ENCODE data around the gene RETSAT.
A peak's percentile ranks its signal among the peaks of the same experiment; 100 is the strongest.

Gene RETSAT

DNA sequence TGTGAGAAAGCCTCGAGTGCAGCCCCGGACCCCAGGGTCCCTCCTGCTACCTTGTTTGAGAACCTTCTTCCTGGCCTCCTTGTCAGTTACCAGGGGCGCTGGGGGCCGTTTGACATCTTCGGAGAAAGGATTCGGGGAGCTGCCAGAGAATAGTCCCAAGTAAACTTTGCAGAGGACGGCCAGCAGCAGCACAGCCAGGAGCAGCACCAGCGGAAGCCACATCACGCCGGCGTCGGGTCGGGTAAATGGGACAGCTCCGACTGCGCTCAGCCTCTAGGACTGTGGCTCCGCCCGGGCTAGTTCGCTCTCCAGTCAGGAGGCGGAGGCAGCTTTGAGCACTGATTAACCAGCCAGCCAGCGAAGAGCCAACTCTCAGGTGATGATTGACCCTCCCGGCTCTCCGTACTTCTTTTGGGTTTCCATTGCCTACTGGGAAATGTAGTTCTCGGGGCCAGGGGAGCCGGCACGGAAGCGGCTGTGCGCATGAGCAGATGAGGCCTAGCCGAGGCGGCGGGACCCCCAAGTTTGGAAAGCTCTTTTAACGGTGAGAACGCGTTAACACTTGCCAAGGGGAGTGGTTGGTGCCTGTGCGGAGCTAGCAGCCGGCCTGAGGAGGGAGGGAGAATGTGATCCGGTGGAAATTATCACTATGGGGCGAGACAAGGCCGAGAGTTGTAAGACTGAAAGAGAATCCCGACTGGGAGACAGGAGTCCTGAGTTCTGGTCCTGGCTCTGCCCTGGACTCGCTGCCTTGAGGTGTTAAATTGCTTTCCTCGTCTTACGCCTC is at the start of gene RETSAT, which contains the start of gene ELMOD3:
Gene RETSAT (minus strand): TSS at position 243 of the 787 bp plus-strand sequence. CDS start 21 bp downstream, at position 222.
Gene ELMOD3 (plus strand): TSS at position 484 of the 787 bp plus-strand sequence. CDS start 2,430 bp downstream, outside the sequence.
- peaks cover 35% of the 10 kb centered on the region for H3K4me1 Mint-ChIP-seq

GRCh38 chr2:85401844-85402243 is 47.5 kb upstream of the RETSAT start:
- Mint-ChIP-seq H3K36me3 (ENCODE audit: low read depth) (peaks cover 12% of the 10 kb centered on the region), H3K4me1 (peaks cover 27% of the 10 kb centered on the region), H3K9me3 (peaks cover 11% of the 10 kb centered on the region), H3K27me3 (no peaks in the 10 kb centered on the region), H3K4me3 (no peak overlapping the region), H3K27ac (no peak overlapping the region)
- DNase-seq (no peak), ATAC-seq (no peak)

More for the DNA sequence above, at the start of gene RETSAT, which contains the start of gene ELMOD3:
- H3K4me3 Mint-ChIP-seq, result peak within 1 kb of the TSS; percentile 93
- peak within 1 kb of the TSS; percentile 89 for H3K27ac Mint-ChIP-seq
- peaks cover 30% of the 10 kb centered on the region for H3K36me3 Mint-ChIP-seq (ENCODE audit: low read depth)
- DNase-seq, result peak; percentile 94
- peak; percentile 99 for ATAC-seq
- H3K9me3 Mint-ChIP-seq, result no peaks in the 10 kb centered on the region
- no peaks in the 10 kb centered on the region for H3K27me3 Mint-ChIP-seq

- ATAC-seq, result no peak
- Mint-ChIP-seq H3K9me3 (peaks cover 11% of the 10 kb centered on the region), H3K36me3 (ENCODE audit: low read depth) (peaks cover 12% of the 10 kb centered on the region), H3K27me3 (no peaks in the 10 kb centered on the region), H3K27ac (no peak overlapping the region), H3K4me3 (no peak overlapping the region), H3K4me1 (peaks cover 25% of the 10 kb centered on the region)
- DNase-seq, result no peak
Observed at GRCh38 chr2:85401464-85401805, 47.1 kb upstream of the RETSAT start.

GRCh38 chr2:85400541-85401463 is 46.5 kb upstream of the RETSAT start:
- peaks cover 11% of the 10 kb centered on the region for H3K9me3 Mint-ChIP-seq
- H3K4me3 Mint-ChIP-seq, result no peak overlapping the region
- ATAC-seq (no peak), DNase-seq (no peak)
- peaks cover 19% of the 10 kb centered on the region for H3K4me1 Mint-ChIP-seq
- peak overlapping the region; percentile 10 for H3K27ac Mint-ChIP-seq
- H3K36me3 Mint-ChIP-seq (ENCODE audit: low read depth), result peaks cover 12% of the 10 kb centered on the region
- H3K27me3 Mint-ChIP-seq, result no peaks in the 10 kb centered on the region

DNA sequence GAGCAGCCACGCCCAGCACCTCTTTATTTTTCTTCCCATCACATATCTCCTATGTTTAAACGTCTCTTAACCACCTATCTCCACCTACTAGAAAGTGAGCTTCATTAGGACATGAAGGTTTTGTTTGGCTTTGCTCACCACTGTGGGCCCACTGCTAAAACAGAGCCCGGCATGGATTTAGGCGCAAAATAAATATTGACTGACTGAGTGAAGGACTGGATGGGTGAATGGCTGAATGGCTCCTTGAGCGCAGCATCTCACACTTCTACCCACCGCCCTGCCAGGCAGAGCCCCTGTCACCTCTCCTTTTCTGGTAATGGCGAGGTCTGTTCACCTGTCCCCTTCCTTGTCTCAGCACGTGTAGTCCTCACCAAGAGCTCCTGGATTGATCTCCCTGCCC is 45.7 kb upstream of the RETSAT start:
- no peak for ATAC-seq
- H3K4me3 Mint-ChIP-seq, result no peak overlapping the region
- peaks cover 11% of the 10 kb centered on the region for H3K4me1 Mint-ChIP-seq
- no peak for DNase-seq
- H3K36me3 Mint-ChIP-seq (ENCODE audit: low read depth), result peaks cover 12% of the 10 kb centered on the region
- H3K27ac Mint-ChIP-seq, result peak overlapping the region; percentile 10
- no peaks in the 10 kb centered on the region for H3K27me3 Mint-ChIP-seq
- peaks cover 11% of the 10 kb centered on the region for H3K9me3 Mint-ChIP-seq

DNA sequence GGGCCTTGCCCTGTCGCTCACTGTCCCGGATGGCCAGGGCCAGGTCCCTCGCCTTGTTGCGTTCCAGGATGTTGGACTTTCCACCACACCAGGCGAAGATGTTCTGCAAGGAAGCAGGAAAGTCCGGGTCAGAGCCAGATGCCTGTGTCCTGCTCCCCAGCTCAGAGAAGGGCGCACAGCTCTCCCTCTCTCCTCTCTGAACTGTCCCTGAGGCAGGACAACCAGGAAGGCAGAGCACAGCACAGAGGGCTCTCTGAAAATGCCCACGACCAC is 44.8 kb upstream of the RETSAT start:
- H3K27me3 Mint-ChIP-seq, result no peaks in the 10 kb centered on the region
- ATAC-seq (no peak), DNase-seq (no peak)
- H3K9me3 Mint-ChIP-seq, result peaks cover 11% of the 10 kb centered on the region
- no peak overlapping the region for H3K27ac Mint-ChIP-seq
- H3K4me1 Mint-ChIP-seq, result peaks cover 9% of the 10 kb centered on the region
- H3K36me3 Mint-ChIP-seq (ENCODE audit: low read depth), result peaks cover 9% of the 10 kb centered on the region
- H3K4me3 Mint-ChIP-seq, result no peak overlapping the region

DNA sequence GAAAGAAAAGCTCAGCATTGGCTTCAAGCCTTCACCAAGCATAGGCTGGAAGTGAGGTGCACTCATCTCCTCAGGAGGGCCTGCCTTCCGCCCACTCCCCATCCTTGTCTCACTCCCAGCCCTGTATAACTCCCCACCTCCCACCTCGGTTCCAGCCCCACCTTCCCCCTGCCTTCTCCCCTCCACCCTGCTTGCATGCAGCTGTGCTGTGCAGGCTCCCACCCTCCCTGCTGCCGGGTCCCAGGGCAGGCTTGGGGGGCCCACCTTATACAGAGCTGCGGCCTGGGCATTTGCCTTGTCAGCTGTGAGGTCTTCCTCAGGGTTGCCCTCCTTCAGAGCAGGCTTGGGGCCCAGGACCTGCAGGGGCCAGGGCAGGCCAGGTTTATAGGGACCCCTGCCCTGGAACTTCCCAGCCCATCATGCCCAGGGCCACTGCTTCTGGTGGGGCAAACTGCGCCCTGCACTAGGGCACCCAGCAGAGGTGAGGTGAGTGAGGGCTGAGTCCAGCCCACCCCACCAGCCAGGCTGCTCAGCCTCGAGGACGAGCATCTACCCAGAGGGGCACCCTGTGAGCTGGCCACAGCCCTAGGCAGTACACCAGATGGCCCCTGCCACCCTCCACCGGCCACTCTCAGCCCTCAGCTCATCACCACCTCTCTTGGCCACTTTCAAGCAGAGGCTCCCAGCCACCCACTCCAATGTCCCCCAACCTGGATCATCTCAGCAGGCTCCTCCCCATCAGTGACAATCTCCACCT is 44.3 kb upstream of the RETSAT start:
- no peak overlapping the region for H3K4me3 Mint-ChIP-seq
- no peak overlapping the region for H3K27ac Mint-ChIP-seq
- H3K36me3 Mint-ChIP-seq (ENCODE audit: low read depth), result peaks cover 7% of the 10 kb centered on the region
- ATAC-seq, result no peak
- no peak for DNase-seq
- peaks cover 7% of the 10 kb centered on the region for H3K9me3 Mint-ChIP-seq
- no peaks in the 10 kb centered on the region for H3K27me3 Mint-ChIP-seq
- H3K4me1 Mint-ChIP-seq, result peaks cover 9% of the 10 kb centered on the region

- H3K27me3 Mint-ChIP-seq, result no peaks in the 10 kb centered on the region
- no peak for DNase-seq
- peaks cover 9% of the 10 kb centered on the region for H3K4me1 Mint-ChIP-seq
- H3K36me3 Mint-ChIP-seq (ENCODE audit: low read depth), result peaks cover 4% of the 10 kb centered on the region
- H3K4me3 Mint-ChIP-seq, result no peak overlapping the region
- peaks cover 2% of the 10 kb centered on the region for H3K9me3 Mint-ChIP-seq
- ATAC-seq, result no peak
- H3K27ac Mint-ChIP-seq, result no peak overlapping the region
Observed at GRCh38 chr2:85397925-85398331, 43.6 kb upstream of the RETSAT start.

DNA sequence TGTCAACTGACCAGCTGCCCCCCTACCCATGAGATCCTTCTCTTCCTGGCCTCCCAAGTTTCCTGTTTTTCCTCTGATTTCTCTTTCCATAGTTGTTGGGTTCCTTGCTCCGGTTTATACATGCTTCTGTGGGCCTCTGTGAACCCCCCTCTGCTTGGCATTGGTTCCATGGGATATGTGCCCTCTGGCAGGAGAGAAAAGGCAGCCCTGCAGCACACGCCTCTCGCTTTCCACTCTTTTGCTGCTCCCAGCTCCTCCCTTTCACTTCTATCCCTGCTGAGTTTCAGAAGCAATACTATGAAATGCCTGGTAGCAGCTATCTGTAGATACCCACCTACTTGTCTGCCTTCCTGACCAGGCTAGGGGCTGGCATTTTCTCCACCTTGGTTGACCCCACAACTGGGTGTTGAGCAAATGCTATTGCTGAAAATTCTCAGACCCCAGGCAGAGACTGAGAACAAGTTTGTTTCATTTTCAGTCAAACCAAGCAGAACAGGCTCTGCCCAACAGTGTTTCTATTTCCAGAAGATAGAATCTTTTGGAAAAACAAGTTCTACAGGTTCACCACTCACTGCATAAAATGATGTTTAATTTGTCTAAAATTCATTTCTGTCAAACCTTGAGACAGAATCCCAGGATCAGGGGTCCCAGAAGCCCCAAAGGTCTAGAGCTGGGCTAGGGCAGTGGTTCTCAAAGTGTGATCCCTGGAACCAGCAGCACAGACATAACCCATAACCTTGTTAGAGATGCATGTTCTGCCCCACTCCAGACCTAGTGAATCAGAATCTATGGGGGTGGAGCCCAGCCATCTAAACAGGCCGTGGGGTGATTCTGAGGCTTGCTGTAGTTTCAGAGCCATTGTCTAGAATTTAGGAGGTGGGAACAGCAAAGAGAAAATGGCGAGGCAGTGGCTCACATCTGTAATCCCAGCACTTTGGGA is 42.5 kb upstream of the RETSAT start:
- Mint-ChIP-seq H3K36me3 (ENCODE audit: low read depth) (peaks cover 2% of the 10 kb centered on the region), H3K4me1 (peaks cover 11% of the 10 kb centered on the region), H3K27me3 (no peaks in the 10 kb centered on the region), H3K27ac (no peak overlapping the region), H3K9me3 (no peaks in the 10 kb centered on the region), H3K4me3 (no peak overlapping the region)
- ATAC-seq (no peak), DNase-seq (no peak)

DNA sequence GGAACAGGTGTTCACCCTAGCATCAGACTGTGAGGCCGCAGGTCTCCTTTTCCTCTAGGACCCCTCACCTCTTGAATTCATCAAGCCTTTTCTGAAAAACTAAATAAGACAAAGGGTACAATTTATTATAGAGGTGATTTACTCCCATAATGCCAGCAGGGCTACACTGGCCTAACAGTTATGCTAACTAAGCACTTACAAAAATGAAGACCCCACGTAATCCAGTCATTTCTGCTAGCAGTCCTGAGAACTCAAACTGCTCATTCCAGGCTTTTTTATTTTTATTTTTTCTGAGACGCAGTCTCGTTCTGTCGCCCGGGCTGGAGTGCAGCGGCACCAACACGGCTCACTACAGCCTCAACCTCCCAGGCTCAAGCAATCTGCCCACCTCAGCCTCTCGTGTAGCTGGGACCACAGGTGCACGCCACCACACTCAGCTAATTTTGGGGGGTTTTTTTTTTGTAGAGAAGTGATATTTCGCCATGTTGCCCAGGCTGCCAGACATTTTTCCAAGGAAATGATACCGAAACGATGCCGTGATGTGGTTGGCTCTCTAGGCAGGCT is 41.7 kb upstream of the RETSAT start:
- Mint-ChIP-seq H3K4me1 (peaks cover 13% of the 10 kb centered on the region), H3K27me3 (no peaks in the 10 kb centered on the region), H3K36me3 (ENCODE audit: low read depth) (peaks cover 2% of the 10 kb centered on the region), H3K27ac (no peak overlapping the region), H3K4me3 (no peak overlapping the region), H3K9me3 (no peaks in the 10 kb centered on the region)
- ATAC-seq (no peak), DNase-seq (no peak)

- Mint-ChIP-seq H3K4me3 (no peak overlapping the region), H3K4me1 (peaks cover 13% of the 10 kb centered on the region), H3K36me3 (ENCODE audit: low read depth) (peaks cover 2% of the 10 kb centered on the region), H3K27ac (no peak overlapping the region), H3K9me3 (no peaks in the 10 kb centered on the region), H3K27me3 (no peaks in the 10 kb centered on the region)
- DNase-seq (no peak), ATAC-seq (no peak)
Observed at GRCh38 chr2:85394976-85395375, 40.6 kb upstream of the RETSAT start.

GRCh38 chr2:85394261-85394681 is 39.9 kb upstream of the RETSAT start:
- H3K9me3 Mint-ChIP-seq, result no peaks in the 10 kb centered on the region
- DNase-seq (no peak), ATAC-seq (no peak)
- no peak overlapping the region for H3K4me3 Mint-ChIP-seq
- H3K4me1 Mint-ChIP-seq, result peaks cover 13% of the 10 kb centered on the region
- no peak overlapping the region for H3K27ac Mint-ChIP-seq
- H3K27me3 Mint-ChIP-seq, result no peaks in the 10 kb centered on the region
- peaks cover 2% of the 10 kb centered on the region for H3K36me3 Mint-ChIP-seq (ENCODE audit: low read depth)

DNA sequence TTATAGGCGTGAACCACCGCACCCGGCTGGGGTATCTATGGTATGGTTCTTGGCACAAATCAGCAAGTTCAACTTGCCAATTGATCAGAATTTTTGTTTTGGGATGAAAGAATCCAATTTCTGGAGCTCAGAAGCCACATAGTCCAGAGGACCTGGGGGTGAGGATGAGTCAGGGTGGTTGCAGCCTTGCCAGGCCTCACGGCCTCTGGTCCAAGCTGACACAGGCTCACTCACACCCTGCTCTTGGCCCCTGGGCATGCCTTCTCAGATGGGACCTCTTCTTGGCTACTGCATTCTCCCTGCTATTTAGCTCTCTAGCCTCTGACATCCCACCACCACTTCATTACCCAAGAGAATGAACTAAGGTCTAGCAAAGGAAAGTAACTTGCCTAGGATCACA is 39.5 kb upstream of the RETSAT start:
- H3K27me3 Mint-ChIP-seq, result no peaks in the 10 kb centered on the region
- no peak overlapping the region for H3K27ac Mint-ChIP-seq
- DNase-seq (no peak), ATAC-seq (no peak)
- no peaks in the 10 kb centered on the region for H3K9me3 Mint-ChIP-seq
- peaks cover 13% of the 10 kb centered on the region for H3K4me1 Mint-ChIP-seq
- H3K36me3 Mint-ChIP-seq (ENCODE audit: low read depth), result no peaks in the 10 kb centered on the region
- H3K4me3 Mint-ChIP-seq, result no peak overlapping the region
